Ishikawa (cell line): ENCODE data around the gene HSPBAP1.

Experiments
- CEBPB ChIP-seq: IDR thresholded peaks from 2 replicates; pipeline ENCODE4 v1.6.1; 2012
- CREB1 ChIP-seq: IDR thresholded peaks from 2 replicates; pipeline ENCODE4 v1.6.1; 2012; ENCODE audit warnings: low read depth
- EGR1 ChIP-seq: IDR thresholded peaks from 2 replicates; pipeline ENCODE4 v1.6.1; 2012
- EP300 ChIP-seq: IDR thresholded peaks from 2 replicates; pipeline ENCODE4 v1.6.1; 2012; ENCODE audit warnings: borderline replicate concordance
- FOXM1 ChIP-seq: IDR thresholded peaks from 2 replicates; pipeline ENCODE4 v1.6.1; 2012; ENCODE audit warnings: low read depth, borderline replicate concordance
- MAX ChIP-seq: IDR thresholded peaks from 2 replicates; pipeline ENCODE4 v1.6.1; 2012
- NFIC ChIP-seq: IDR thresholded peaks from 2 replicates; pipeline ENCODE4 v1.6.1; 2012
- RAD21 ChIP-seq: IDR thresholded peaks from 2 replicates; pipeline ENCODE4 v1.6.1; 2012; ENCODE audit warnings: low read depth
- TAF1 ChIP-seq: IDR thresholded peaks from 2 replicates; pipeline ENCODE4 v1.6.1; 2012; ENCODE audit warnings: low read depth, mild to moderate bottlenecking
- TCF12 ChIP-seq: IDR thresholded peaks from 2 replicates; pipeline ENCODE4 v1.6.1; 2012; ENCODE audit warnings: low read depth
- TEAD4 ChIP-seq: IDR thresholded peaks from 2 replicates; pipeline ENCODE4 v1.6.1; 2012
- YY1 ChIP-seq: IDR thresholded peaks from 2 replicates; pipeline ENCODE4 v1.6.1; 2012; ENCODE audit warnings: low read depth
- ZBTB7A ChIP-seq: IDR thresholded peaks from 2 replicates; pipeline ENCODE4 v1.6.1; 2012; ENCODE audit warnings: low read depth
- TF ChIP-seq, protein P1 (sequence below): IDR thresholded peaks from 2 replicates; pipeline ENCODE4 v1.6.1; 2012
- TF ChIP-seq, protein P2 (sequence below): IDR thresholded peaks from 2 replicates; pipeline ENCODE4 v1.6.1; 2012; ENCODE audit warnings: low read depth, mild to moderate bottlenecking

HSPBAP1 gene

DNA sequence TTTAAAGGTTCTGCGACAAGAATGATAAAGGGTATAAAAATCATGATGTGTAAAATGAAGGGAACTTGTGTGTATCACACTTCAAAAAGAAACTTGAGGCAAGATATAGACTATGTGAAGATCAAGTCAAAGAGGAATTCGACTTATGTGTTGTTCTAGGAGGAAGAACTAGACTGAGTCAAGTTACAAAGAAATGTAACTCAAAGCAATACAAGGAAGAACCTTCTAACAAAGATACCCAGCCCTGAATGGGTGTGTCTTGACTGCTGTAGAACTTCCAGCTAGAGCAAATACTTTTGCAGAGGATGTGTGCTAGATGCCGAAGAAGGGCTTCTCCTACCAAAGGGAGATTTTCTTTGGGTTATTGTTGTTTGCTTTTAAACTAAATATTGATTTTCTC, 3.7 kb upstream of the HSPBAP1 start:
- no peak for TF ChIP-seq NFIC
- no peak for TF ChIP-seq FOXM1
- no peak for TF ChIP-seq CREB1
- TF ChIP-seq, protein P1, sequence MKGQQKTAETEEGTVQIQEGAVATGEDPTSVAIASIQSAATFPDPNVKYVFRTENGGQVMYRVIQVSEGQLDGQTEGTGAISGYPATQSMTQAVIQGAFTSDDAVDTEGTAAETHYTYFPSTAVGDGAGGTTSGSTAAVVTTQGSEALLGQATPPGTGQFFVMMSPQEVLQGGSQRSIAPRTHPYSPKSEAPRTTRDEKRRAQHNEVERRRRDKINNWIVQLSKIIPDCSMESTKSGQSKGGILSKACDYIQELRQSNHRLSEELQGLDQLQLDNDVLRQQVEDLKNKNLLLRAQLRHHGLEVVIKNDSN: no peak
- no peak for TF ChIP-seq TAF1
- no peak for TF ChIP-seq CEBPB
- TF ChIP-seq MAX: no peak
- no peak for TF ChIP-seq EGR1
- TF ChIP-seq RAD21: no peak
- no peak for TF ChIP-seq YY1
- TF ChIP-seq ZBTB7A: no peak
- TF ChIP-seq EP300: no peak
- no peak for TF ChIP-seq TEAD4
- no peak for TF ChIP-seq TCF12
- TF ChIP-seq, protein P2, sequence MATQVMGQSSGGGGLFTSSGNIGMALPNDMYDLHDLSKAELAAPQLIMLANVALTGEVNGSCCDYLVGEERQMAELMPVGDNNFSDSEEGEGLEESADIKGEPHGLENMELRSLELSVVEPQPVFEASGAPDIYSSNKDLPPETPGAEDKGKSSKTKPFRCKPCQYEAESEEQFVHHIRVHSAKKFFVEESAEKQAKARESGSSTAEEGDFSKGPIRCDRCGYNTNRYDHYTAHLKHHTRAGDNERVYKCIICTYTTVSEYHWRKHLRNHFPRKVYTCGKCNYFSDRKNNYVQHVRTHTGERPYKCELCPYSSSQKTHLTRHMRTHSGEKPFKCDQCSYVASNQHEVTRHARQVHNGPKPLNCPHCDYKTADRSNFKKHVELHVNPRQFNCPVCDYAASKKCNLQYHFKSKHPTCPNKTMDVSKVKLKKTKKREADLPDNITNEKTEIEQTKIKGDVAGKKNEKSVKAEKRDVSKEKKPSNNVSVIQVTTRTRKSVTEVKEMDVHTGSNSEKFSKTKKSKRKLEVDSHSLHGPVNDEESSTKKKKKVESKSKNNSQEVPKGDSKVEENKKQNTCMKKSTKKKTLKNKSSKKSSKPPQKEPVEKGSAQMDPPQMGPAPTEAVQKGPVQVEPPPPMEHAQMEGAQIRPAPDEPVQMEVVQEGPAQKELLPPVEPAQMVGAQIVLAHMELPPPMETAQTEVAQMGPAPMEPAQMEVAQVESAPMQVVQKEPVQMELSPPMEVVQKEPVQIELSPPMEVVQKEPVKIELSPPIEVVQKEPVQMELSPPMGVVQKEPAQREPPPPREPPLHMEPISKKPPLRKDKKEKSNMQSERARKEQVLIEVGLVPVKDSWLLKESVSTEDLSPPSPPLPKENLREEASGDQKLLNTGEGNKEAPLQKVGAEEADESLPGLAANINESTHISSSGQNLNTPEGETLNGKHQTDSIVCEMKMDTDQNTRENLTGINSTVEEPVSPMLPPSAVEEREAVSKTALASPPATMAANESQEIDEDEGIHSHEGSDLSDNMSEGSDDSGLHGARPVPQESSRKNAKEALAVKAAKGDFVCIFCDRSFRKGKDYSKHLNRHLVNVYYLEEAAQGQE: no peak

- TF ChIP-seq CEBPB: no peak
- no peak for TF ChIP-seq YY1
- no peak for TF ChIP-seq CREB1
- no peak for TF ChIP-seq ZBTB7A
- TF ChIP-seq FOXM1: no peak
- TF ChIP-seq RAD21: no peak
- TF ChIP-seq TAF1: no peak
- no peak for TF ChIP-seq EP300
- no peak for TF ChIP-seq TCF12
- TF ChIP-seq MAX: no peak
- TF ChIP-seq, protein P1: no peak
- TF ChIP-seq, protein P2: no peak
- TF ChIP-seq NFIC: no peak
- no peak for TF ChIP-seq TEAD4
- TF ChIP-seq EGR1: no peak
Observed at GRCh38 chr3:122795674-122796195, 2.1 kb upstream of the HSPBAP1 start.

GRCh38 chr3:122794779-122795673, 1.4 kb upstream of the HSPBAP1 start, which contains the start of gene SLC49A4:
SLC49A4 (plus strand) TSS chr3:122795069; CDS start chr3:122795193, 124 bp downstream.
- TF ChIP-seq TAF1 (peak; percentile 64; the same call in 1 of the 2 replicates), ZBTB7A (0 out of 2 replicates have a peak, but pooled peaks have one; percentile 11), TEAD4 (no peak), MAX (peak; percentile 42; the same call in 1 of the 2 replicates)

GRCh38 chr3:122794483-122794778, 800 bp upstream of the HSPBAP1 start:
- TF ChIP-seq CREB1 (0 out of 2 replicates have a peak, but pooled peaks have one; percentile 51), CEBPB (no peak)

DNA sequence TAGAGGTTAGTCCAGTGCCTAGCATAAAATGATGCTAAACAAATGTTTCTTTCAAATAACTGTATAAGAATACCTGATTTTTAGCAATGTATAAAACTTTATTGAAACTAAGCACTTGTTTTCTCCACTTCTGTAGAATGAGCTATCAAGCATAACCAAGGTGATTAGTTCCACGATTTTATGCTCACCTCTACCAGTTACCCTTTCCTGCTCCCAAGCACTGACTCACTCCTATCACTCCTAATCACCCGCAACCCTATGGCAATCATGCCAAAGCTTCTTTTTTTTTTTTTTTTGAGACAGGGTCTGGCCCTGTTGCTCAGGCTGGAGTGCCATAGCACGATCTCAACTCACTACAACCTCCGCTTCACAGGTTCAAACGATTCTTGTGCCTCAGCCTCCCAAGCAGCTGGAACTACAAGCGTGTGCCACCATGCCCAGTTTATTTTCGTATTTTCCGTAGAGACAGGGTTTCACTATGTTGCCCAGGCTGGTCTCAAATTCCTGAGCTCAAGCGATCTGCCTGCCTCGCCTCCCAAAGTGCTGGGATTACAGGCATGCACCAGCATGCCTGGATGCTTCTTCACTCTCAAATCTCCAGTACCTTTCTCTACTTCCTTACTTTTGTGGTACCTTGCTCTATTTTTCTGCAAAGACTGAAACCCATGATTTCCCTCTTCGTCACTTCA, 3.9 kb downstream of the HSPBAP1 start:
- TF ChIP-seq EGR1 (no peak), TCF12 (no peak), MAX (no peak), CEBPB (no peak), NFIC (no peak), EP300 (no peak), TAF1 (no peak)
- TF ChIP-seq, protein P1: no peak
- TF ChIP-seq, protein P2: no peak
